Spinal cord (tissue), 10 donors: Measurements from ENCODE around the gene TDRKH. TPM values are rescaled to one million over a fixed set of nuclear protein-coding genes. Genes with fewer than 3 reads are reported as not detected.

Experiments
- DNase-seq, 6 donors: peaks; one replicate each; pipeline versions ENCODE4 v3.0.0 to v3.0.0-alpha.2; 2013 to 2015; ENCODE audit warnings: low spot score in 6 of 6, low read depth in 4 of 6
- H3K27ac ChIP-seq: one replicate; pipeline ENCODE4 v1.5.1; 2013; ENCODE audit warnings: low read depth, low read length, control low read depth
- H3K27me3 ChIP-seq: one replicate; pipeline ENCODE4 v1.6.1; 2013; ENCODE audit warnings: low read length; ENCODE audit not compliant: control insufficient read depth, insufficient read depth
- H3K36me3 ChIP-seq: one replicate; pipeline ENCODE4 v1.6.1; 2013; ENCODE audit warnings: low read length; ENCODE audit not compliant: control insufficient read depth, insufficient read depth
- H3K4me1 ChIP-seq: one replicate; pipeline ENCODE4 v1.6.1; 2013; ENCODE audit warnings: low read length; ENCODE audit not compliant: control insufficient read depth, insufficient read depth
- H3K4me3 ChIP-seq: one replicate; pipeline ENCODE4 v1.5.1; 2013; ENCODE audit warnings: low read depth, low read length, control low read depth
- H3K9me3 ChIP-seq: one replicate; pipeline ENCODE4 v1.6.1; 2013; ENCODE audit warnings: low read length; ENCODE audit not compliant: control insufficient read depth, insufficient read depth
- WGBS: methylation state at CpG from one replicate; pipeline ENCODE4 v1.1.5; 2013; ENCODE audit warnings: missing lambda C conversion rate; ENCODE audit not compliant: insufficient coverage; 5-methylcytosine and 5-hydroxymethylcytosine counted together
- polyA plus RNA-seq, 2 donors: library from polyadenylated mRNA; unstranded; fragments of 120-200 nt; gene quantifications; one replicate each; pipeline ENCODE4 v1.2.1, GENCODE V29; 2013; ENCODE audit not compliant: insufficient read length in 2 of 2
- total RNA-seq, 2 donors: library from RNA; depleted of rRNA in 1 of 2; stranded (reverse); fragments of 120-200 nt in 1 of 2; fragments of >200 nt in 1 of 2; gene quantifications; one replicate each; pipeline versions ENCODE4 v1.2.3 to v1.2.4, GENCODE V29; 2013 to 2014
- donor health status: healthy.

TDRKH gene
- total and polyA plus RNA-seq, 4 donors = 11.3 to 20.8 (median 17.1) TPM

GRCh38 chr1:151825204-151825603, 34.9 kb upstream of the TDRKH start:
- Histone ChIP-seq H3K27me3 (no peaks in the 10 kb centered on the region), H3K27ac (no peak overlapping the region), H3K9me3 (no peaks in the 10 kb centered on the region), H3K36me3 (no peaks in the 10 kb centered on the region), H3K4me3 (no peak overlapping the region), H3K4me1 (peaks cover 31% of the 10 kb centered on the region)
- WGBS = 58% methylated on average over 7 of the region's 9 CpGs
- DNase-seq = peak in 1 of 6 donors; percentile 35

- no peaks in the 10 kb centered on the region for H3K9me3 ChIP-seq
- H3K27ac ChIP-seq = no peak overlapping the region
- H3K4me1 ChIP-seq = peaks cover 14% of the 10 kb centered on the region
- no peak for DNase-seq
- no peak overlapping the region for H3K4me3 ChIP-seq
- H3K27me3 ChIP-seq = no peaks in the 10 kb centered on the region
- WGBS = 80% methylated on average over 7 of the region's 8 CpGs
- no peaks in the 10 kb centered on the region for H3K36me3 ChIP-seq
Observed at GRCh38 chr1:151823175-151823574, 32.9 kb upstream of the TDRKH start.

- H3K4me3 ChIP-seq = no peak overlapping the region
- H3K27ac ChIP-seq = no peak overlapping the region
- WGBS = 53% methylated on average over 4 of the region's 7 CpGs
- no peak for DNase-seq
- peaks cover 15% of the 10 kb centered on the region for H3K4me1 ChIP-seq
- no peaks in the 10 kb centered on the region for H3K27me3 ChIP-seq
- no peaks in the 10 kb centered on the region for H3K36me3 ChIP-seq
- no peaks in the 10 kb centered on the region for H3K9me3 ChIP-seq
Observed at GRCh38 chr1:151822404-151822803, 32.1 kb upstream of the TDRKH start.

GRCh38 chr1:151820940-151821339, 30.6 kb upstream of the TDRKH start:
- H3K4me1 ChIP-seq = peaks cover 15% of the 10 kb centered on the region
- no CpG with 5 or more reads among the region's 2 CpGs for WGBS
- no peak overlapping the region for H3K4me3 ChIP-seq
- DNase-seq = peak in 1 of 6 donors; percentile 21
- no peaks in the 10 kb centered on the region for H3K36me3 ChIP-seq
- H3K9me3 ChIP-seq = no peaks in the 10 kb centered on the region
- H3K27me3 ChIP-seq = no peaks in the 10 kb centered on the region
- H3K27ac ChIP-seq = no peak overlapping the region

- DNase-seq = no peak
- peaks cover 6% of the 10 kb centered on the region for H3K4me1 ChIP-seq
- H3K36me3 ChIP-seq = no peaks in the 10 kb centered on the region
- no peak overlapping the region for H3K27ac ChIP-seq
- H3K9me3 ChIP-seq = no peaks in the 10 kb centered on the region
- H3K4me3 ChIP-seq = no peak overlapping the region
- no peaks in the 10 kb centered on the region for H3K27me3 ChIP-seq
- 86% methylated on average over 2 of the region's 7 CpGs for WGBS
Observed at GRCh38 chr1:151819976-151820623, 29.8 kb upstream of the TDRKH start.

GRCh38 chr1:151819227-151819835, 29.0 kb upstream of the TDRKH start:
- DNase-seq = no peak
- Histone ChIP-seq H3K4me3 (no peak overlapping the region), H3K9me3 (no peaks in the 10 kb centered on the region), H3K4me1 (peaks cover 4% of the 10 kb centered on the region), H3K27me3 (no peaks in the 10 kb centered on the region), H3K27ac (no peak overlapping the region), H3K36me3 (no peaks in the 10 kb centered on the region)
- WGBS = 83% methylated on average over 11 of the region's 12 CpGs

- H3K27ac ChIP-seq = no peak overlapping the region
- WGBS = 66% methylated on average over 4 of the region's 7 CpGs
- no peak for DNase-seq
Observed at GRCh38 chr1:151817353-151817730, 27.0 kb upstream of the TDRKH start.

GRCh38 chr1:151816548-151817352, 26.4 kb upstream of the TDRKH start:
- WGBS = 88% methylated on average over 18 of the region's 26 CpGs
- Histone ChIP-seq H3K9me3 (no peaks in the 10 kb centered on the region), H3K27me3 (no peaks in the 10 kb centered on the region), H3K36me3 (no peaks in the 10 kb centered on the region), H3K4me1 (peaks cover 4% of the 10 kb centered on the region), H3K4me3 (no peak overlapping the region), H3K27ac (no peak overlapping the region)
- DNase-seq = no peak

More at GRCh38 chr1:151817353-151817730, 27.0 kb upstream of the TDRKH start:
- H3K9me3 ChIP-seq = no peaks in the 10 kb centered on the region
- no peaks in the 10 kb centered on the region for H3K27me3 ChIP-seq
- H3K36me3 ChIP-seq = no peaks in the 10 kb centered on the region
- H3K4me3 ChIP-seq = no peak overlapping the region
- peaks cover 4% of the 10 kb centered on the region for H3K4me1 ChIP-seq

- H3K27ac ChIP-seq = no peak overlapping the region
- 91% methylated on average over 4 of the region's 12 CpGs for WGBS
- peaks cover 7% of the 10 kb centered on the region for H3K4me1 ChIP-seq
- H3K36me3 ChIP-seq = no peaks in the 10 kb centered on the region
- no peaks in the 10 kb centered on the region for H3K27me3 ChIP-seq
- H3K4me3 ChIP-seq = no peak overlapping the region
- no peak for DNase-seq
- H3K9me3 ChIP-seq = no peaks in the 10 kb centered on the region
Observed at GRCh38 chr1:151815716-151816327, 25.5 kb upstream of the TDRKH start.
